ENCODE data around the gene NCAPD3.

- peak; percentile 39; the same call in 1 of the 2 replicates for TF ChIP-seq CTCF (conservative IDR thresholded peaks at IDR 0.05)
- no peak for TF ChIP-seq EZH2 (IDR thresholded peaks at IDR 0.05; ENCODE audit: low read depth)
Measured at GRCh38 chr11:134253188-134253993, 29.6 kb upstream of the NCAPD3 start, which contains the start of the genes ACAD8 and THYN1.
